HepG2 (cell line): ENCODE results near the gene DUS2. TPM values are rescaled to one million over a fixed set of nuclear protein-coding genes. Genes with fewer than 3 reads are reported as not detected.

Experiments
- ATF7-NPFF ChIP-seq: sonication (generic); formaldehyde crosslinking; IDR thresholded peaks from 2 replicates; pipeline ENCODE4 v1.8.1; 2023; ENCODE audit warnings: mild to moderate bottlenecking, low read depth, missing genetic modification reagents, moderate library complexity
- CEBPG ChIP-seq: IDR thresholded peaks from 2 replicates; pipeline ENCODE4 v1.6.1; 2016
- HMG20B ChIP-seq: conservative IDR thresholded peaks from 2 replicates; pipeline ENCODE4 v1.6.1; 2016; ENCODE audit warnings: missing genetic modification reagents, missing compliant biosample characterization
- MEIS1 ChIP-seq: sonication (generic); formaldehyde crosslinking; IDR thresholded peaks from 2 replicates; pipeline ENCODE4 v1.9.0; 2021; ENCODE audit warnings: mild to moderate bottlenecking, missing genetic modification reagents, moderate library complexity, borderline replicate concordance
- NONO ChIP-seq, 2 experiments: fragments of 450-650 bp in 1 of 2; sonication (generic) in 1 of 2; formaldehyde crosslinking in 1 of 2; IDR thresholded peaks in 1 of 2; conservative IDR thresholded peaks in 1 of 2; 2 replicates each; pipeline versions ENCODE4 v1.6.1 to v1.8.0; 2017 to 2022; ENCODE audit warnings: mild to moderate bottlenecking in 1 of 2, missing genetic modification reagents in 1 of 2, moderate library complexity in 1 of 2
- SALL2 ChIP-seq: sonication (generic); formaldehyde crosslinking; IDR thresholded peaks from 2 replicates; pipeline ENCODE4 v1.8.1; 2023; ENCODE audit warnings: mild to moderate bottlenecking, missing genetic modification reagents, inconsistent platforms
- SP4 ChIP-seq: sonication (generic); formaldehyde crosslinking; IDR thresholded peaks from 2 replicates; pipeline ENCODE4 v1.8.1; 2023; ENCODE audit warnings: mild to moderate bottlenecking, missing genetic modification reagents
- ZBTB7B ChIP-seq: sonication (generic); formaldehyde crosslinking; IDR thresholded peaks from 2 replicates; pipeline ENCODE4 v1.4.0; 2020; ENCODE audit warnings: missing genetic modification reagents
- ZGPAT ChIP-seq: IDR thresholded peaks from 2 replicates; pipeline ENCODE4 v1.6.1; 2016; ENCODE audit warnings: mild to moderate bottlenecking
- ZNF12 ChIP-seq: sonication (generic); formaldehyde crosslinking; IDR thresholded peaks from 2 replicates; pipeline ENCODE4 v1.5.0; 2020; ENCODE audit warnings: missing genetic modification reagents
- ZNF280B ChIP-seq: sonication (generic); formaldehyde crosslinking; IDR thresholded peaks from 2 replicates; pipeline ENCODE4 v1.5.0; 2020; ENCODE audit warnings: missing genetic modification reagents, mild to moderate bottlenecking, borderline replicate concordance
- ZNF318 ChIP-seq: sonication (generic); formaldehyde crosslinking; IDR thresholded peaks from 2 replicates; pipeline ENCODE4 v1.4.0; 2020; ENCODE audit warnings: mild to moderate bottlenecking, missing genetic modification reagents
- ZNF629 ChIP-seq: sonication (generic); formaldehyde crosslinking; conservative IDR thresholded peaks from 2 replicates; pipeline ENCODE4 v1.5.0; 2020; ENCODE audit warnings: missing genetic modification reagents
- ZSCAN25 ChIP-seq: sonication (generic); formaldehyde crosslinking; IDR thresholded peaks from 2 replicates; pipeline ENCODE4 v1.8.0; 2022; ENCODE audit warnings: mild to moderate bottlenecking, missing genetic modification reagents
- polyA plus RNA-seq, 8 experiments: library from polyadenylated mRNA; depleted of rRNA in 3 of 8; stranded (reverse) in 7 of 8; unstranded in 1 of 8; fragments of >200 nt; fragmentation: Illumina TruSeq in 4 of 8; extraction: Trizol in 4 of 8; gene quantifications; 2 replicates each; pipeline versions ENCODE4 v1.2.1 to v1.2.3, GENCODE V29; 2011 to 2016; ENCODE audit warnings: low read depth in 4 of 8, missing spikeins in 1 of 8, mixed read lengths in 1 of 8; ENCODE audit not compliant: insufficient read depth in 1 of 8
- total RNA-seq, 5 experiments: library from RNA; depleted of rRNA; stranded (reverse); fragments of >200 nt; fragmentation: Illumina TruSeq; extraction: Trizol; gene quantifications; 2 replicates each; pipeline ENCODE4 v1.2.3, GENCODE V29; 2016; ENCODE audit warnings: low read depth in 1 of 5
- TF ChIP-seq, protein P1 (sequence below): IDR thresholded peaks from 2 replicates; pipeline ENCODE4 v1.6.1; 2016

DUS2 gene
- total and polyA plus RNA-seq, 2 of the 13 experiments (the other 11 are each of a cell fraction or from before 2014, with no cell fraction given), result 17.8 to 25.1 TPM

- TF ChIP-seq, protein P1, sequence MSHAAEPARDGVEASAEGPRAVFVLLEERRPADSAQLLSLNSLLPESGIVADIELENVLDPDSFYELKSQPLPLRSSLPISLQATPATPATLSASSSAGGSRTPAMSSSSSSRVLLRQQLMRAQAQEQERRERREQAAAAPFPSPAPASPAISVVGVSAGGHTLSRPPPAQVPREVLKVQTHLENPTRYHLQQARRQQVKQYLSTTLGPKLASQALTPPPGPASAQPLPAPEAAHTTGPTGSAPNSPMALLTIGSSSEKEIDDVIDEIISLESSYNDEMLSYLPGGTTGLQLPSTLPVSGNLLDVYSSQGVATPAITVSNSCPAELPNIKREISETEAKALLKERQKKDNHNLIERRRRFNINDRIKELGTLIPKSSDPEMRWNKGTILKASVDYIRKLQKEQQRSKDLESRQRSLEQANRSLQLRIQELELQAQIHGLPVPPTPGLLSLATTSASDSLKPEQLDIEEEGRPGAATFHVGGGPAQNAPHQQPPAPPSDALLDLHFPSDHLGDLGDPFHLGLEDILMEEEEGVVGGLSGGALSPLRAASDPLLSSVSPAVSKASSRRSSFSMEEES (CRISPR knock-in tag), result peak; percentile 71; the same call in 1 of the 2 replicates
- peak; percentile 64; the same call in 1 of the 2 replicates for TF ChIP-seq HMG20B
- 0 out of 2 replicates have a peak, but pooled peaks have one; percentile 11 for TF ChIP-seq ZNF280B (CRISPR knock-in tag)
- no peak for TF ChIP-seq NONO (IDR thresholded peaks at IDR 0.05)
- peak; percentile 73 for TF ChIP-seq NONO (CRISPR knock-in tag; conservative IDR thresholded peaks at IDR 0.05)
- TF ChIP-seq ZNF318 (CRISPR knock-in tag), result 0 out of 2 replicates have a peak, but pooled peaks have one; percentile 82
- TF ChIP-seq CEBPG (CRISPR knock-in tag), result peak; percentile 97
- TF ChIP-seq ATF7-NPFF, result 0 out of 2 replicates have a peak, but pooled peaks have one; percentile 45
- TF ChIP-seq ZSCAN25 (CRISPR knock-in tag), result peak; percentile 62; the same call in 1 of the 2 replicates
- peak; percentile 25; the same call in 1 of the 2 replicates for TF ChIP-seq SALL2 (CRISPR knock-in tag)
- peak; percentile 70 for TF ChIP-seq ZGPAT
- peak; percentile 77 for TF ChIP-seq ZBTB7B (CRISPR knock-in tag)
- peak; percentile 28; the same call in 1 of the 2 replicates for TF ChIP-seq MEIS1
- TF ChIP-seq SP4 (CRISPR knock-in tag), result 0 out of 2 replicates have a peak, but pooled peaks have one; percentile 50
- TF ChIP-seq ZNF629 (CRISPR knock-in tag), result peak; percentile 5; the same call in 1 of the 2 replicates
- peak; percentile 72; the same call in 1 of the 2 replicates for TF ChIP-seq ZNF12 (CRISPR knock-in tag)
These were observed 90.1 kb downstream of the DUS2 start (continued) for GRCh38 chr16:68113059-68113761.
